Chondrocyte (in vitro differentiated cells): ENCODE data around the gene MAS1L. TPM values are rescaled to one million over a fixed set of nuclear protein-coding genes. Genes with fewer than 3 reads are reported as not detected.

Source experiments
- DNase-seq: peaks from one replicate; pipeline ENCODE4 v3.0.0; 2021; ENCODE audit warnings: mixed read lengths, low spot score
- H3K27ac Mint-ChIP-seq: one replicate; pipeline ENCODE4 v1.8.0; 2021; ENCODE audit warnings: mild to moderate bottlenecking, moderate library complexity, mixed read lengths; ENCODE audit not compliant: unreplicated experiment
- H3K27me3 Mint-ChIP-seq: 2 replicates; pipeline ENCODE4 v1.8.0; 2021; ENCODE audit warnings: low read depth, mixed read lengths
- H3K36me3 Mint-ChIP-seq: 2 replicates; pipeline ENCODE4 v1.8.0; 2021; ENCODE audit warnings: low read depth, mixed read lengths
- H3K4me1 Mint-ChIP-seq: 2 replicates; pipeline ENCODE4 v1.8.0; 2021; ENCODE audit warnings: low read depth, mild to moderate bottlenecking, mixed read lengths
- H3K4me3 Mint-ChIP-seq: one replicate; pipeline ENCODE4 v1.8.0; 2021; ENCODE audit warnings: mild to moderate bottlenecking, moderate library complexity, mixed read lengths; ENCODE audit not compliant: unreplicated experiment
- H3K9me3 Mint-ChIP-seq: 2 replicates; pipeline ENCODE4 v1.8.0; 2021; ENCODE audit warnings: low read depth, mixed read lengths
- total RNA-seq: library from RNA; stranded (reverse); gene quantifications from 3 replicates; pipeline ENCODE4 v1.2.1, GENCODE V29; 2021
- TF ChIP-seq, protein P1 (sequence below): fragments of 200-600 bp; sonication (generic); IDR thresholded peaks from 2 replicates; pipeline ENCODE4 v1.5.0; 2021; ENCODE audit warnings: antibody characterized with exemption, mild to moderate bottlenecking, moderate library complexity

MAS1L gene
- total RNA-seq, 1 donor from 2014 or later: not detected

DNA sequence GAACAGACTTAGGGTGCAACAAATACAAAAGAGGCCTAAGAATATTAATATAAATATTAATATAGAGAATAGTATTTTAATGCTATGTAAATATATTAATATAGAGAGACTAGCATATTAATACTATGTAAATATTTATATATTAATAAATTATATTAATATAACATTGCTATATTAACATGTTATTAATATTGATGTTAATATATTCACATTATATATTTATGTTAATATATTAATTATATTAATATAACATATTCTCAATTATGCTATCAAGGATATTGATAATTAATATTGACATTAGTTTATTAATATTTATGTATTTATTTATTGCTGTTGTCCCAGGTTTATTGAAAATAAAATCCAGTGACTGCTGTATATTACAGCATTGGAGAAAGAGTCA, 1.1 kb upstream of the MAS1L start:
- Mint-ChIP-seq H3K4me1 (peaks cover 2% of the 10 kb centered on the region), H3K27me3 (peaks cover 2% of the 10 kb centered on the region), H3K27ac (no peak overlapping the region), H3K36me3 (no peaks in the 10 kb centered on the region), H3K4me3 (no peak overlapping the region), H3K9me3 (no peaks in the 10 kb centered on the region)
- DNase-seq: no peak
- TF ChIP-seq, protein P1, sequence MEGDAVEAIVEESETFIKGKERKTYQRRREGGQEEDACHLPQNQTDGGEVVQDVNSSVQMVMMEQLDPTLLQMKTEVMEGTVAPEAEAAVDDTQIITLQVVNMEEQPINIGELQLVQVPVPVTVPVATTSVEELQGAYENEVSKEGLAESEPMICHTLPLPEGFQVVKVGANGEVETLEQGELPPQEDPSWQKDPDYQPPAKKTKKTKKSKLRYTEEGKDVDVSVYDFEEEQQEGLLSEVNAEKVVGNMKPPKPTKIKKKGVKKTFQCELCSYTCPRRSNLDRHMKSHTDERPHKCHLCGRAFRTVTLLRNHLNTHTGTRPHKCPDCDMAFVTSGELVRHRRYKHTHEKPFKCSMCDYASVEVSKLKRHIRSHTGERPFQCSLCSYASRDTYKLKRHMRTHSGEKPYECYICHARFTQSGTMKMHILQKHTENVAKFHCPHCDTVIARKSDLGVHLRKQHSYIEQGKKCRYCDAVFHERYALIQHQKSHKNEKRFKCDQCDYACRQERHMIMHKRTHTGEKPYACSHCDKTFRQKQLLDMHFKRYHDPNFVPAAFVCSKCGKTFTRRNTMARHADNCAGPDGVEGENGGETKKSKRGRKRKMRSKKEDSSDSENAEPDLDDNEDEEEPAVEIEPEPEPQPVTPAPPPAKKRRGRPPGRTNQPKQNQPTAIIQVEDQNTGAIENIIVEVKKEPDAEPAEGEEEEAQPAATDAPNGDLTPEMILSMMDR: no peak

DNA sequence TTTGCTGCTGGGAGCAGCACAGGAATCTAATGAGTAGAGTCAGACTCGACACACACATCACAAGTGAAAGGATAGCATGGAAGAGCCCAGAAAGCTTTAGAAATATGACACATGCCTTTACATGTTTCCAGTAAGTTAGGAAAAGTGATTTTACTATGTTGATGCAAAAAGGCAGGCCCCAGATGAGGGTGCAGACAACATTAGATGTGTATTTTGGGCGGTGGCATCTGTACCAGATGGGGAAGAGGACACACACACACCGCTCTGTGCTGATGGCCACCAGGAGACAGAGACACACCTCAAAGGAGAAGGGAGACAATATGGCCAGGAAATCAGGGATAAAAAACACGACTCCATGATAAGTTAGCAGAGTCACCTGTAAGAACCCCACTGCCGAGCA, 625 bp downstream of the MAS1L start:
- H3K4me3 Mint-ChIP-seq: no peak overlapping the region
- peaks cover 4% of the 10 kb centered on the region for H3K9me3 Mint-ChIP-seq
- H3K27me3 Mint-ChIP-seq: no peaks in the 10 kb centered on the region
- no peaks in the 10 kb centered on the region for H3K36me3 Mint-ChIP-seq
- TF ChIP-seq, protein P1: no peak
- H3K27ac Mint-ChIP-seq: no peak overlapping the region
- peaks cover 15% of the 10 kb centered on the region for H3K4me1 Mint-ChIP-seq
- no peak for DNase-seq

DNA sequence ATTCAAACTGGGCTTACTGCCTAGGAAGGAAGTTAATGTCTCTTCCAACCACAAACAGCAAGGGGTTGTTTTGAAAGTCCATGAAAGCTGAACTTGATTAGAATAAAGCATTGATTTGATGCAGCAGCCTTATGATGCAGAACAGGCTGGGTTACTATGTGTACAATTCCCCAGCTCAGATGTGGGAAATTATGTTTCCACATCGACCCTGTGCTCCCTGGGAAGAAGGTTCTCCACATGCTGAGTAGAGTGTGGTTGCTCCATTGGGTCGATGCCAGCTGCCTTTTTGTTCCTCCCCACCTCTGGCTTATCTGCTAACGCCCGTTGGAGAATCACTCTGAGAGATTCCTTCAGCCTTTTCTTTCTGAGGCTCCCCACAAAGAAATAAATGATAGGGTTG, 1.2 kb downstream of the MAS1L start:
- H3K4me1 Mint-ChIP-seq: peaks cover 15% of the 10 kb centered on the region
- H3K36me3 Mint-ChIP-seq: no peaks in the 10 kb centered on the region
- H3K4me3 Mint-ChIP-seq: no peak overlapping the region
- no peaks in the 10 kb centered on the region for H3K27me3 Mint-ChIP-seq
- H3K27ac Mint-ChIP-seq: no peak overlapping the region
- no peak for DNase-seq
- TF ChIP-seq, protein P1: no peak
- peaks cover 8% of the 10 kb centered on the region for H3K9me3 Mint-ChIP-seq

DNA sequence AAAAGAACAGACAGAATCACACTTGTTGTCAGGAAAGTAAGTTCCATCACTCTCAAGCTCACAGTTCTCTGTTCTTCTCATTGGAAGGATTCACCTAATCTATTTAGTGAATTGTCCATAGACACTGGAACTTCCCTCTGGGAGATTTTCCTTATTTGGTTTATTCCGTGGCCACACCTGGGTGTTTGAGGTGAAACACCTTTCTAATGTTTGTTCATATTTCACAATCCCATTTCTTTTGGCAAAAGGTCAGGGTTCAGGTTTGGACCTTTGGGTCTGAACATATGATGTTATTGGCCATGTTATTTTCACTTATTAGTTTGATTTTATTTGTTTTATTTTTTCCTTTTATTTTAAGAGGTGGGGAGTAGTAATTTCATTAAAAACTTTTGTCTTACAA, 4.0 kb downstream of the MAS1L start:
- H3K4me1 Mint-ChIP-seq: peaks cover 15% of the 10 kb centered on the region
- H3K36me3 Mint-ChIP-seq: no peaks in the 10 kb centered on the region
- peaks cover 10% of the 10 kb centered on the region for H3K9me3 Mint-ChIP-seq
- H3K27me3 Mint-ChIP-seq: no peaks in the 10 kb centered on the region
- no peak for DNase-seq
- peak overlapping the region; percentile 69 for H3K27ac Mint-ChIP-seq
- no peak overlapping the region for H3K4me3 Mint-ChIP-seq
- TF ChIP-seq, protein P1: no peak

DNA sequence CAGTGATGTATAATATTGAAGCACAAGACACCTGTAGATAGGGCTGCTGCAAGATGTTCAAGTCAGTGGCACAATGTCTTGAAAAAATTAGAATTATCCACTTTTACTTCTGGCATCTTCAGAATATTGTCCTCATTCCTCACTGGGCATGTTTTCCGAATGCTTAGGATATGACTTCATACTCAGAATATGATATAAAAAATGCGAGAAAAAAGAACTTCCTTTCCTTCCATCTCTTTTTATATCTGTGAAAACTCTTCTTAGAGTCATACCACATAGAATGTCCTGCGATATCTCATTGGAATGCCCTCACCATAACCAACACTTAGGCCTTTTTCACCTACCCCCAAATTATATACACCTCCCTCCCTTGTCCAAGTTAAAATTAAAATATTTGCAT, 4.6 kb downstream of the MAS1L start:
- Mint-ChIP-seq H3K9me3 (peaks cover 10% of the 10 kb centered on the region), H3K27me3 (no peaks in the 10 kb centered on the region)

More for the DNA sequence above, 4.6 kb downstream of the MAS1L start:
- Mint-ChIP-seq H3K27ac (peak overlapping the region; percentile 69), H3K4me3 (no peak overlapping the region), H3K4me1 (peaks cover 15% of the 10 kb centered on the region), H3K36me3 (no peaks in the 10 kb centered on the region)
- TF ChIP-seq, protein P1: no peak
- DNase-seq: no peak
